ENCODE results near the gene ENPP6.

Gene ENPP6

DNA sequence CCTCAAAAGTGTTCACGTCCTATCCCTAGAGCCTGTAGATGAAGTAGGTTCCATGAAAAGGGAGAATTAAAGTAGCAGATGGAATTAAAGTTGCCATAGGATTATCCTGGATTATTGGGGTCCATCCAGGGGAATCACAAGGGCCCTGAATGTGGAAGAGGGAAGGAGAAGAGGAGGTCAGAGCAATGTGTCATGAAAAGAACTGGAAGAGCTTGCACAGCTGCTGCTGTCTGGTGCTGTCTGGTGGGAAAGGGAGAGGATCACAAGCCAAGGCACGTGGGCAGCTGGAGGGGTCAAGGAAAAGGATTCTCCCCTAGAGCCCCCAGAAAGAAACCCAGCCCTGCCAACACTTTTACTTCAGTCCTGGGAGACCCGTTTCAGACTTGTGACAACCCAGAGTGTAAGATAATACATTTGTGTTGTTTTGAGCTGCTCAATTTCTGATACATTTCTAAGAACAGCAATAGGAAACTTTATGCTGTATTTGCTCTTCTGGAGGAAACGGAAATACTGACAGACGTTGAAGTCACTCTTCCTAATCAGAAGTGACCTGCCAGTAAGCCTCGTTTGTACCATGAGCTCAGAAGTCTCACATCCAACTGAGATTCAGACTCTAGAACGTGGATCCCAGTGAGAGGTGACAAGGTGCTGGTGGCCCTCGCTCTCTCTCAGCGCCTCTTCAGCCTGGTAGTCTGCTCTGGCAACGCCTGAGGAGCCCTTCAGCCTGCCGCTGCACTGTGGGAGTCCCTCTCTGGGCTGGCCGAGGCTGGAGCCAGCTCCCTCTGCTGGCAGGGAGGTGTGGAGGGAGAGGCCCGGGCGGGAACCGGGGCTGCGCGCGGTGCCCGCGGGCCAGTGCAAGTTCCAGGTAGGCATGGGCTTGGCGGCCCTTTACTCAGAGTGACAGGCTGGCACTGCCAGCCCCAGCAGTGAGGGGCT lies 34.7 kb upstream of the ENPP6 start:
- Histone ChIP-seq H3K36me3 (ENCODE audit: control insufficient read depth, insufficient read depth, low read length) (no peaks in the 10 kb centered on the region), H3K9me3 (ENCODE audit: control insufficient read depth, low read length) (no peaks in the 10 kb centered on the region), H3K9ac (ENCODE audit: low read length) (no peak overlapping the region), H3K4me3 (ENCODE audit: low read length) (no peak overlapping the region), H3K4me1 (ENCODE audit: control insufficient read depth, insufficient read depth, low read length) (no peaks in the 10 kb centered on the region), H3K27me3 (ENCODE audit: control insufficient read depth, insufficient read depth, low read length) (no peaks in the 10 kb centered on the region)

DNA sequence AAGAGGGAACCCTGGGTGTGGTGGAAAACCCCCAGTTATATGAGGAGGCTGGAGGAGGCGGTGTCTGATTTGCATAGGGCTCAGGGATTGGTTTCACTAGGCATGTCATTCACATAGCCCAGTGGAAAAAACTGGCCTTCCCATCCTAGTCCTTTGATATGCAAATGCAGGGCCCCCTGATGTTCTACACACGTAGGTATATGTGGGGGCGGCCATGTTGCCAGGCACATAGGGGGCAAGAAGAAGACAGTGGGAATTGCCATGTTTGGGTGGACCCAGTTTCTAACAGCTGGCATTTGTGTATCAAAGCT lies 34.0 kb upstream of the ENPP6 start:
- no peaks in the 10 kb centered on the region for H3K27me3 ChIP-seq (ENCODE audit: control insufficient read depth, insufficient read depth, low read length)
- no peak overlapping the region for H3K4me3 ChIP-seq (ENCODE audit: low read length)
- no peaks in the 10 kb centered on the region for H3K36me3 ChIP-seq (ENCODE audit: control insufficient read depth, insufficient read depth, low read length)
- no peaks in the 10 kb centered on the region for H3K9me3 ChIP-seq (ENCODE audit: control insufficient read depth, low read length)
- no peaks in the 10 kb centered on the region for H3K4me1 ChIP-seq (ENCODE audit: control insufficient read depth, insufficient read depth, low read length)
- H3K9ac ChIP-seq (ENCODE audit: low read length), result no peak overlapping the region

GRCh38 chr4:184250795-184251669 lies 33.4 kb upstream of the ENPP6 start:
- no peaks in the 10 kb centered on the region for H3K36me3 ChIP-seq (ENCODE audit: control insufficient read depth, insufficient read depth, low read length)
- no peaks in the 10 kb centered on the region for H3K4me1 ChIP-seq (ENCODE audit: control insufficient read depth, insufficient read depth, low read length)
- no peaks in the 10 kb centered on the region for H3K27me3 ChIP-seq (ENCODE audit: control insufficient read depth, insufficient read depth, low read length)
- no peaks in the 10 kb centered on the region for H3K9me3 ChIP-seq (ENCODE audit: control insufficient read depth, low read length)
- no peak overlapping the region for H3K9ac ChIP-seq (ENCODE audit: low read length)
- no peak overlapping the region for H3K4me3 ChIP-seq (ENCODE audit: low read length)

DNA sequence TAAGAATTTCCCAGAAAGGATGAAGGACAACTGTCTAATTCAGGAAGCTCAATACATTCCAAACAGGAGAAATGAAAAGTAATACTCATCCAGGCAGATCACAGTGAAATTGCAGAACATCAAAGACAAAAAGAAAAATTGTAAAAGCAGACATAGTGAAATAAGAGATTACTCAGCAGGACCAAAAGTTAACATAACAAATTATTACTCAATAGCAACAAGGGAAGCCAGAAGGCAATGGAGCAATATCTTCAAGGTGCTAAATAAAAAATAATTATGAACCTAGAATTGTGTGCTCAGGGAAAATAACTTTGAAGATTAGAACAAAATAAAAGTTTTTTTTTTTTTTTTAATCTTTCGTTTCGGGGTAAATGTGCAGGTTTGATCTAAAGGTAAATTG lies 30.5 kb upstream of the ENPP6 start:
- Histone ChIP-seq H3K36me3 (ENCODE audit: control insufficient read depth, insufficient read depth, low read length) (no peaks in the 10 kb centered on the region), H3K9me3 (ENCODE audit: control insufficient read depth, low read length) (no peaks in the 10 kb centered on the region), H3K27me3 (ENCODE audit: control insufficient read depth, insufficient read depth, low read length) (no peaks in the 10 kb centered on the region), H3K4me1 (ENCODE audit: control insufficient read depth, insufficient read depth, low read length) (no peaks in the 10 kb centered on the region), H3K9ac (ENCODE audit: low read length) (no peak overlapping the region), H3K4me3 (ENCODE audit: low read length) (no peak overlapping the region)

DNA sequence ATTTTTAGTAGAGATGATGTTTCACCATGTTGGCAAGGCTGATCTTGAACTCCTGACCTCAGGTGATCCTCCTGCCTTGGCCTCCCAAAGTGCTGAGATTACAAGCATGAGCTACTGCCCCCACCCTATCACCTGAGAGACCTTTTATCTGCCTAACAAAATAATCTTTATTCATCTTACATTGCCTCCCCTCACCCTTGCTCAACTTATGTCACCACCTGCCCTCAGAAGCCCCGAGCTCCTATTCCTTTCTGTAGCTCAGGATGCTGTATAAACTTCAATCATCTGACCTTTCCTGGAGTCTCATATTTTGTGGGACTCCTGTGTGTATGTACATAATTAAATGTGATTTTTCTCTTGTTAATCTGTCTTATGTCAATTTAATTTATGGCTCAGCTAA lies 29.7 kb upstream of the ENPP6 start:
- Histone ChIP-seq H3K4me3 (ENCODE audit: low read length) (no peak overlapping the region), H3K36me3 (ENCODE audit: control insufficient read depth, insufficient read depth, low read length) (no peaks in the 10 kb centered on the region), H3K9ac (ENCODE audit: low read length) (no peak overlapping the region), H3K9me3 (ENCODE audit: control insufficient read depth, low read length) (no peaks in the 10 kb centered on the region), H3K4me1 (ENCODE audit: control insufficient read depth, insufficient read depth, low read length) (no peaks in the 10 kb centered on the region), H3K27me3 (ENCODE audit: control insufficient read depth, insufficient read depth, low read length) (no peaks in the 10 kb centered on the region)

DNA sequence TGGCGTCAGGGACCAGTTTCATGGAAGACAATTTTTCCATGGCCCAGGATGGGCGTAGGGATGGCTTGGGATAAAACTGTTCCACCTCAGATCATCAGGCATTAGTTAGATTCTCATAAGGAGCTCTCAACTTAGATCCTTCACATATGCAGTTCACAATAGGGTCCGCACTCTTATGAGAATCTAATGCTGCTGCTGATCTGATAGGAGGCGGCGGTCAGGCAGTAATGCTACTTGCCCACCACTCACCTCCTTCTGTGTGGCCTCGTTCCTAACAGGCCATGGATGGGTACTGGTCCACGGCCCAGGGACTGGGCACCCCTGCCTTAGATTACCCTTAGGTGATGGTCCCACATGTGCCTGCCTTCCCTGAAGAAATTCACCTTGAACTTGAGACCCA lies 28.8 kb upstream of the ENPP6 start:
- Histone ChIP-seq H3K4me3 (ENCODE audit: low read length) (no peak overlapping the region), H3K27me3 (ENCODE audit: control insufficient read depth, insufficient read depth, low read length) (no peaks in the 10 kb centered on the region), H3K9ac (ENCODE audit: low read length) (no peak overlapping the region), H3K4me1 (ENCODE audit: control insufficient read depth, insufficient read depth, low read length) (no peaks in the 10 kb centered on the region), H3K36me3 (ENCODE audit: control insufficient read depth, insufficient read depth, low read length) (no peaks in the 10 kb centered on the region), H3K9me3 (ENCODE audit: control insufficient read depth, low read length) (no peaks in the 10 kb centered on the region)

DNA sequence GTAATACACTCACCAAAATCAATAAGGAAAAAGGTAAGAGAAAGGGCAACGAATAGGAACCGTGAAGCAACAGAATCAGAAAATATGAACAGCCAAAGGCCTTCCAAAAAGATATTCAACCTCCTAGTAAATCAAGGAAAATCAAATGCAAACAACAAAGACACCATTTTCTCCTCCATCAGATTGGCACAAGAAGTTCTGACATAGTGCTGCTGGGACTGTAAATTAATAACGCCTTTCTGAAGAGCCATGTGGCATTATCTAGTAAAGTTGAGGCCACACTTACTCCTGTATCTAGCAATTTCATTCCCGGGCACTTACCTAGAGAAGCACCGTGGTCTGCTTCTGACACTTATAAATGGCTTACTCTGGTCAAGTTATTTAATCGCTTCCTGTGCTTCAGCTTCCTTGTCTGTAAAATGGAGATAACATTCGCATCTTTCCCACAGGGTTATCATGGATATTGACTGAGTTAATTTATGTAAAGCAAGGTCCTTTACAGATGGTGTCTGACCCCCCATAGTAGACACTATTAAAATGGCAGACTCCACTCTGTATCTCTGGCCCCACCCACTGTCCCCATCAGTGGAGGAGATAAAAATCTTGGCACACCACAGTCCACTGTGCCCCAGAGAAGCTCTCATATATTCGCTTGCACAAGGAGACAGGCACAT lies 20.5 kb upstream of the ENPP6 start:
- Histone ChIP-seq H3K27me3 (ENCODE audit: control insufficient read depth, insufficient read depth, low read length) (peaks cover 6% of the 10 kb centered on the region), H3K9me3 (ENCODE audit: control insufficient read depth, low read length) (no peaks in the 10 kb centered on the region), H3K36me3 (ENCODE audit: control insufficient read depth, insufficient read depth, low read length) (no peaks in the 10 kb centered on the region), H3K4me3 (ENCODE audit: low read length) (no peak overlapping the region), H3K4me1 (ENCODE audit: control insufficient read depth, insufficient read depth, low read length) (no peaks in the 10 kb centered on the region), H3K9ac (ENCODE audit: low read length) (no peak overlapping the region)

- Histone ChIP-seq H3K36me3 (ENCODE audit: control insufficient read depth, insufficient read depth, low read length) (no peaks in the 10 kb centered on the region), H3K4me3 (ENCODE audit: low read length) (no peak overlapping the region), H3K4me1 (ENCODE audit: control insufficient read depth, insufficient read depth, low read length) (no peaks in the 10 kb centered on the region), H3K9ac (ENCODE audit: low read length) (no peak overlapping the region), H3K27me3 (ENCODE audit: control insufficient read depth, insufficient read depth, low read length) (peaks cover 6% of the 10 kb centered on the region), H3K9me3 (ENCODE audit: control insufficient read depth, low read length) (no peaks in the 10 kb centered on the region)
Measured at GRCh38 chr4:184237612-184238011, 19.9 kb upstream of the ENPP6 start.

DNA sequence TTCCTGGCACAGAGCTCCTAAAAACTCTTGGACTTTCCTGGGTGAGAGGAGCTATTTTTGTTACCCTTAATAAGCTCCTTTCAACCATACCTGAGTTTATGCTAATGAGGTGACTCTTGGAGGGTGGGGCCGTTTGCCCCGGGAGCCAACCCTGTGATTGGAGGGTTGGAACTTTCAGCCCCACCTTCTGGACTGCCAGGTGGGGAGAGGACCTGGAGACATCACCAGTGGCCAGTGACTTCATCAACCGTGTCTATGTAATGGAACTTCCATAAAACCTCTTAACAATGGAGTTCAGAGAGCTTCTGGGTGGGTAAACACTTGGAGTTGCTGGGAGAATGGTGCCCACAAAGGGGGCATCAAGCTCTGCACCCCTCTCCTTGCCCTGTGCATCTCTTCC lies 17.9 kb upstream of the ENPP6 start:
- Histone ChIP-seq H3K9me3 (ENCODE audit: control insufficient read depth, low read length) (no peaks in the 10 kb centered on the region), H3K9ac (ENCODE audit: low read length) (no peak overlapping the region), H3K27me3 (ENCODE audit: control insufficient read depth, insufficient read depth, low read length) (peaks cover 6% of the 10 kb centered on the region), H3K4me1 (ENCODE audit: control insufficient read depth, insufficient read depth, low read length) (no peaks in the 10 kb centered on the region), H3K4me3 (ENCODE audit: low read length) (no peak overlapping the region), H3K36me3 (ENCODE audit: control insufficient read depth, insufficient read depth, low read length) (no peaks in the 10 kb centered on the region)

DNA sequence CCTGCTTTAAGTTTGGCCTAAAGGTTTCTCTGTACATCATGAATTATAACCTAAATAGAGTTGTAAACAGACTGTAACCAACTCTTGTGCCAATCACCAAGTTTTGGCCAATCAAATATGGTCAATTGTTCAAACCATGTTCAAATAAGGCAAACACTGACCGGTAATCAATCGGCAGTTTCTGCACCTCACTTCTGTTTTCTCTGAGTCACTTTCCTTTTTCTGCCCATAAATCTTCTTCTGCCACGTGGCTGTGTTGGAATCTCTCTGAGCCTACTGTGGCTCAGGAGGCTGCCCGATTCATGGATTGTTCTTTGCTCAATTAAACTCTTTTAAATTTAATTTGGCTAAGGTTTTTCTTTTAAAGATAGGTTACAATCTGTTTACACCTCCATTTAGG lies 16.5 kb upstream of the ENPP6 start:
- Histone ChIP-seq H3K9me3 (ENCODE audit: control insufficient read depth, low read length) (no peaks in the 10 kb centered on the region), H3K9ac (ENCODE audit: low read length) (no peak overlapping the region), H3K27me3 (ENCODE audit: control insufficient read depth, insufficient read depth, low read length) (peaks cover 6% of the 10 kb centered on the region), H3K4me3 (ENCODE audit: low read length) (no peak overlapping the region), H3K36me3 (ENCODE audit: control insufficient read depth, insufficient read depth, low read length) (no peaks in the 10 kb centered on the region), H3K4me1 (ENCODE audit: control insufficient read depth, insufficient read depth, low read length) (no peaks in the 10 kb centered on the region)

DNA sequence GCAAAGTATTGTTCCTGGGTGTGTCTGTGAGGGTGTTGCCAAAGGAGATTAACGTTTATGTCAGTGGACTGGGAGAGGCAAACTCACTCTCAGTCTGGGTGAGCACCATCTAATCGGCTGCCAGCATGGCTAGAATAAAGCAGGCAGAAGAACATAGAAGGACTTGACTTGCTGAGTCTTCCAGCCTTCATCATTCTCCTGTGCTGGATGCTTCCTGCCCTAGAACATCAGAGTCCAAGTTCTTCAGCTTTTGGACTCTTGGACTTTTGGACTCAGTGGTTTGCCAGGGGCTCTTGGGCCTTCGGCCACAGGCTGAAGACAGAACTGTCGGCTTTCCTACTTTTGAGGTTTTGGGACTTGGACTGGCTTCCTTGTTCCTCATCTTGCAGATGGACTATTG lies 15.3 kb upstream of the ENPP6 start:
- H3K4me3 ChIP-seq (ENCODE audit: low read length), result no peak overlapping the region

DNA sequence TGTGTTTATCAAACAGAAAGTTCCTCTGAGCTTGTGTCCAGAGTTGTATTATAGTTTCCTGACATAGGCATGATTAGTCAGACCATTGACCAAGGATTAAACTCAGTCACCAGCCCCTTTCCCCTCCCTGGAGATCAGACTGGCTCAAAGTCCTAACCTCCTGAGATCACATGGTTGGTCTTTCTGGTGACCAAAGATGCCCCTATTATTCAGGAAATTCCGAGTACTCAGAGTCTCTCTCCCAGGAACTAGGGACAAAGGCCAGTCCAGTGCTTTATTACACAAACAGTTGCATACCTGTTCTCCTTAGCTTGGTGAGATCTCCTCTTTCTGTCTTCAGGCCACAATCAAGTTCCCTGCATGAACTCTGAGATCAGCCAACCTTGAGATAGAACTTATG lies 14.5 kb upstream of the ENPP6 start:
- Histone ChIP-seq H3K9me3 (ENCODE audit: control insufficient read depth, low read length) (no peaks in the 10 kb centered on the region), H3K27me3 (ENCODE audit: control insufficient read depth, insufficient read depth, low read length) (peaks cover 6% of the 10 kb centered on the region), H3K4me1 (ENCODE audit: control insufficient read depth, insufficient read depth, low read length) (no peaks in the 10 kb centered on the region), H3K4me3 (ENCODE audit: low read length) (no peak overlapping the region), H3K36me3 (ENCODE audit: control insufficient read depth, insufficient read depth, low read length) (no peaks in the 10 kb centered on the region), H3K9ac (ENCODE audit: low read length) (no peak overlapping the region)

More for the DNA sequence above, 15.3 kb upstream of the ENPP6 start:
- no peaks in the 10 kb centered on the region for H3K4me1 ChIP-seq (ENCODE audit: control insufficient read depth, insufficient read depth, low read length)
- no peaks in the 10 kb centered on the region for H3K36me3 ChIP-seq (ENCODE audit: control insufficient read depth, insufficient read depth, low read length)
- peaks cover 6% of the 10 kb centered on the region for H3K27me3 ChIP-seq (ENCODE audit: control insufficient read depth, insufficient read depth, low read length)
- H3K9me3 ChIP-seq (ENCODE audit: control insufficient read depth, low read length), result no peaks in the 10 kb centered on the region
- H3K9ac ChIP-seq (ENCODE audit: low read length), result no peak overlapping the region

Data from mucosa of stomach (tissue), 1 donor.